Right ventricle myocardium inferior (tissue), 1 donor: ENCODE measurements around the gene CMSS1. TPM values are rescaled to one million over a fixed set of nuclear protein-coding genes. Genes with fewer than 3 reads are reported as not detected.
A peak's percentile ranks its signal among the peaks of the same experiment; 100 is the strongest.

Experiments used
- ATAC-seq: fragments of 200-7000 bp; cut with Tn5 transposase; one replicate; pipeline ENCODE4 v1.9.1; 2020; ENCODE audit warnings: mild to moderate bottlenecking, moderate library complexity
- DNase-seq: peaks from one replicate; pipeline ENCODE4 v3.0.0; 2021; ENCODE audit errors: missing footprints
- intact Hi-C: fragments of 100-400 bp; cut with DNase I; formaldehyde crosslinking; loops from one replicate; pipeline ENCODE4 v1.11.0; 2022
- total RNA-seq: library from RNA; stranded (reverse); fragmentation: NEBNext Ultra II Directional; extraction: Animal tissue kit (Norgen Biotek cat#: 25700); gene quantifications from one replicate; pipeline ENCODE4 v1.2.1, GENCODE V29; 2021
- donor health status: DM: no; HTN: yes; CAD: no; lungs with severe emphysema.

Gene CMSS1
- total RNA-seq, 1 donor from 2014 or later = 37.0 TPM

DNA sequence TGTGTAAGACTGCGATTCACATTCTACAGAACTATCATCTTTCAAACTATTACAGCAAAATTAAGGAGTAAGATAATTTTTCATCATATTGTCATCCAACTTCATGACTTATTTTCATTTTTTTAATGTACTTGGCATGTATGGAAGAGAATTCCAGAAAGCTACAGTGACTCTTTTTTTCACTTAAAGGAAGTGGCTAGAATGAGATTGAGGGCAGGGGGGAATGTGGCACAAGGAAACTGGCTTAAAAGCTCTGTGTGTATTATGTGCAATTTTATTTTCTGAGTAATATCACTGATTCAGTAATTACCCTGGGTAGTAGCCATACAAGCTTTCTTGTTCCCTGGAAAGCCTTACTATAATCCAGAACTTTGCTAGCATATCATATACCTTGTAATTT is 202.1 kb downstream of the CMSS1 start:
- intact Hi-C loops = no loop called here
- ATAC-seq = no peak
- DNase-seq = no peak

DNA sequence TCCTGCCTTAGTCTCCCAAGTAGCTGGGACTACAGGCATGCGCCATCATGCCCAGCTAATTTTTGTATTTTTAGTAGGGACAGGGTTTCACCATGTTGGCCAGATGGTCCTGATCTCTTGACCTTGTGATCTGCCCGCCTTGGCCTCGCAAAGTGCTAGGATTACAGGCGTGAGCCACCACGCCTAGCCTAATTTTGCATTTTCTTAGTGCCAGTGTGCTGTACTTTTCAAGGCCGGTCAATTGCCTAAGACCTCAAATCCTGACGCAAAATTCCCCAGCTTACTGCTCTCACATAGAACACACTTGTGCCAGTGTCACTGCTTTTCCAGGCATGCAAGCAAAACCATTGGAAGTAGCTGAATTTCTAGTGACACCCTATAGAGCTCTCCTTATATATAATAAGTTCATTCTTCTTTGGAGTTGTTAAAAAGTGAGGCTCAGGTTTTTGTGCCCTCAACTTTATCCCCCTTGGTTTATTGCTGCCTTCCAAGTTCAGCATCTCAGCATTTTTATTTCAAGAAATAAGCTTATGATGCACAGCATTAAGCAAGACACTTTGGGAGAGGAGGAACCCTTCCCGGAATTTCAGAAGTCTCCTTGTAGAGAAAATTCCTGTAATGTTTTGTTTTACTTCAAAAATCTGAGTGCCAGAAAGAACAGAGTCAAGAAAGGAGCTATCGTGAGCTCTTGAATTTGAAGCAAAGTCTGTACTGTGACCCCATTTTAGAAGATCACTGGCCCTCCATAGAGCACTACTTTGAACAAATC is 203.4 kb downstream of the CMSS1 start:
- ATAC-seq (no peak), DNase-seq (no peak)
- intact Hi-C loops = no loop called here

DNA sequence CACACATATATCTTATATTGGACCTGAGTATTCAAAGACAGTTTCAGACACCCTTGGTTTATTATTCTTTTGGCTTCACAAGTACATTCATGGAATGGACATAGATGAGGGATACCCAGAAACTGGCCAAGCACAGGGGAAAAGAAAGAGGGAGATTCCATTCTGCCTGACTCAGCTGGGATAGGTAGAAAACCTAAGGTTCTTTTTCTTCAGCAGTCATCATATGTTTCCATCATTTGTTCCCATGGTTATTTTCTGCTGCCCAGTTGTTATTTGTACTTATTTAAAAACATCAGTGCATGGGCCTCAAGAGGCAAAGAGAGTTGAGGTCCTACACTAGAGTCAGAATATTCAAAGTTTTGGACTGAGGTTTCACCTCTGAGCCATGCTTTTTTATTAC is 204.8 kb downstream of the CMSS1 start:
- ATAC-seq (no peak), DNase-seq (no peak)
- intact Hi-C loops = no loop called here

DNA sequence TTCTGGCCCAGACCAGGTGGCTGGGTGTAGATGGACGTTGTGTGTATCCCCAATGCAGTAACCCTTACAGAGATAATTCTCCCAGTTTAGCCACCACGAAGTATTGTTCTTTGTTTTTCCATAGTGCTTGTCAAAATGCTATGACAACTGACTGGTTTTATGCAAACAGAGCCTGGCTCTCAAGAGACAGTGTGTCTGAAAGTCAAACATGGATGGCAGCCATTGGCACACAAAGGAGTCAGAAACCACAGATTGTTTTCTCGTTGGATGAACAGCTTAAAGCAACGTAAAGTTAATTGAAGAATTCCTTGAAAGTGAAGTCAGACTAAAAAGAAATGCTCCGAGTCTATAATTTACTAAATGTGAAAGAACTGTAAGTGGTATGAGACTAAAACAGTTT is 205.5 kb downstream of the CMSS1 start:
- intact Hi-C loops = no loop called here
- DNase-seq = no peak
- no peak for ATAC-seq

DNA sequence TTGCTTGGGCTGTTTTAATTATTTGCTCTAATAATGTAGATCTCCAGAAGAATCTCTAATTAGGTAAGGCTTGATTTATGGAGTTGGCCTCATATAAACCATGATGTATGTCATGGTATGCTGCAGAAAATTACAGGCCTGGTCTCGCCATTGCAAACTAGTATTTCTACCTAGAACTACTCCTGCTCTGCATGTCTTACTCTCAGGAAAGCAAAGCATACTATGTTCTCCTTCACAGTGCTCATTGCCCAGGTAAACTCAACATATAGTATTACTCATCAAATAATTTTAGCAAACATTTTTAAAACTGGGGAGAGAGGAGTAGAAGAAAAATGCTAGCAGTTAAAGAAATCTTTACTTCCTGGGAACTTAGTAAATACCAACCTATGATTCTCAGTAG is 205.9 kb downstream of the CMSS1 start:
- DNase-seq (no peak), ATAC-seq (no peak)
- intact Hi-C loops = no loop called here

DNA sequence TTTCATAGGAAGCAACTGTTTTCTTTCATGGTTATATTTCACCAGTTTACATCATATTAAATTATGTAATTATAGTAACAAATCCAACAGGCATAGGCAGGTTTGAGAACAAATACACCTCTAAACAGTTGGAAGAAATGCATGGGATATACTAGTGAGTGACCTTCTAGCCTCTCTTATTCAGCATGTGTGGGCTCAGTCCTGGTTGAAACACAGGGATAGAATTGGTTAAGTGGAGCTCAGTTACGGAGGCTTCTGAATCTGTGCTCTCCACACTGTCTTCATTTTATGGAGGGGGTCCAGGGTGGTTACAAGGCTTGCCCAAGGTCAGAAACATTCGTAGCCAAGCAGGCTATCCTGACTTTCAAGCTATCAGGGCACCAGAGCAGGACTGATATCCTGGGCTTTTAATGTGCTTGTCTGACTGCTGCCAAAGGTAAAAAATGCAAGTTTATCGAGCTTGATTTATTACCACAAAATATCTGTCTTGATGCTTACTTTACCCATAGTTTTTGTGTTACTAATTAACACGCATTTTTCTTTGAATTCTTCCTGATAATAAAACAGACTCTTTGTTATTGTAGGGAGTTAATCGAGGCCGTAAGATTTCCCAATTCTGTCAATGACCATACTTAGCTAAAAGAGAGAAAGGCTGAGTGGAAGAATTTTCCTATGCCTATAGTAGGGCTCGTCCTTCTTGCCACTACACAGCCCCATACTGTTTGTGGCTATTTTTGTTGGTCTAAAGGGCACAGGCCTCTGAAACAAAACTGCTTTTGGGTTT is 207.1 kb downstream of the CMSS1 start:
- intact Hi-C loops = no loop called here
- peak; percentile 27 for ATAC-seq
- DNase-seq = no peak

DNA sequence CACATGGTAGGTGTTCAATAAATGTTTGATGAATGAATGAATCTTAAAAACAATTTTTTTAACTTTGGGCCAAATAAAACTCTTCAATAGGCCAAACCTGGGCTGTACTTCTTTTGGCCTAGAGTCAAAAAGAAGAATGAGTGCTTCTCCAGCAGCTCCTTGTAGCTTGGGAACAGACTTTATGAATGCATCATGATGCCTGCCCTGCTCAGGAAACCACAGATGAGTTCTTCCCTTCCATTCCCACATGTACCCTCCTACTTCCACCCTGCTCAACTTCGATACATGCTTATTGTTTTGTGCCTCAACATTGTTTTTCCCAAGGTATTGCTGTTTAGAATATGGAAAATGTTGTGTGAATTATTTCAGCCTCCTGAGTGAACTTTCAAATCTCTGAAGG is 209.7 kb downstream of the CMSS1 start:
- intact Hi-C loops = no loop called here
- DNase-seq (no peak), ATAC-seq (no peak)

DNA sequence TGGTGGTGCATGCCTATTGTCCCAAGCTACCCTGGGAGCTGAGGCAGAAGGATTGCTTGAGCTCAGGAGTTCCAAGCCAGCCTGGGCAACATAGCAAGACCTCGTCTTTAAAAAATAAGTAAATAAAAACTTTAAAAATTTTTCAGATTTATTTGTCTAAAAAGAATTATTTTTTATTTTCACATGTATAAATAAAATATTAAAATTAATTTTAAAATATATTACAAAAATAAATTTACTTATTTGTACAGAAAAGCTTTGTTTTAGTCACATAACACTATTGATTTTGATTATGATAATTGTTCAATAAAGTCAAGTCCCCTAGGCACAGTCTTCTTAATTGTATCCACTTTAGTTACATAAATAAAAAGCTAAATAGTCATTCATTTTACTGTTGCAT is 211.4 kb downstream of the CMSS1 start:
- DNase-seq = no peak
- intact Hi-C loops = no loop called here
- no peak for ATAC-seq

DNA sequence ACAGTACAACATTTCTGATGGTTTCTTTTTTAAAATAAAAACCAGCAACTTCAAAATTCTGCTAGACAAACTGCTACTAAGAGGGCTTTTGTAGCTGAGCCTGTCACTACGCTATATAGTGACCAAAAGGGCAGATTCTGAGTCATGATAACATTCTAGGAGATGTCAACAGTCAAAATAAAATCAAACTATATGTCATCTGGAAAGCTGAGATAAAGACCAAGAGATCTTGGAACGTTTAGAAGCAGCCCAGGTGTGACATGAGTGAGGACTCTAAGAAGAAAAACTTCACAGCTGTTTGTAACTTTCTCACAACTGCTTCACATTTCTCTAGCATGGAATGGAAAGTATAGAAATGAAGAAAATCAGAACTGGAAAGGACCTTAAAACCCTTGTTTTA is 212.0 kb downstream of the CMSS1 start:
- DNase-seq = no peak
- intact Hi-C loops = no loop called here

DNA sequence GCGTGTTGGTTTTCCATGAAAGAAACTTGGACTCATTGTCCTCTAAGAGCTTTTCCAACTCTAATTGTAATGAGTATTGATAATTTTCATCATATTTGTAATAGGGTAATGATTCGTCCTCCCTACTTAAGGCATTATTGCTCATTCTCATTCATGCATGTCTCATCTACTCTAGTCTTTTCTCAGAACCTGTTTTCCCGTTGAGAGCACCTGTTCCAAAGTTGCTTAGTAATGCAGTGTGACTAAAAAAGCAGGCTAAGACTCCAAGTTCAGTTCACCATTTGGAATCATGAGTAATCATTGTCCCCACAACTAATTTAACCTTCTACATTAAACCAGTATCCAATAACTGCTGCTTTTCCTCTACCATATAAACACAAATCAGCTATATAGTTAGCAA is 212.7 kb downstream of the CMSS1 start:
- ATAC-seq (no peak), DNase-seq (no peak)
- intact Hi-C loops = no loop called here

More for the DNA sequence above, 212.0 kb downstream of the CMSS1 start:
- no peak for ATAC-seq

DNA sequence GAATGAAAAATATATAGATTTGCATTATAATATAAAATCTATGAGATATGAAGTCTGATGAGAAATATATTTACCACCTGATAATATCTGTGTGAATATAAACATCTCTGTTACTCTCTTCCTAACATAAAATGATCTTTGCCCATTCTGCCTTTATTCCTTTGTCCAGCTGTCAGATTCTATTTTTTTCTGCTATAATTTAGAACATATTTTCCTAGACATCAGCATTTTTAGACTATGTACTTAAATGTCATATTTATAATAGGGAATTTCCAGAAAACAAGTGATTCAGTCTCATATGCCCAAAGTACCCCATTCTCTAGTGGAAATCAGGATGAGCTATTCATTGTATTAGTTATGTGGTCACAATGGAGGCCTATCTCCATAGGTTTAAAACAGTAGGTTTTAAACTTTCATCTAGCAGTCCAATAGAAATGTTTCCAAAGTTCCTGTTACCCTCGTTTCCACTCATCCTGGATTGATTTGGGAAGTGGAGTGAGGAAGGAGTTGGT is 213.3 kb downstream of the CMSS1 start:
- no peak for DNase-seq
- no peak for ATAC-seq
- intact Hi-C loops = no loop called here

DNA sequence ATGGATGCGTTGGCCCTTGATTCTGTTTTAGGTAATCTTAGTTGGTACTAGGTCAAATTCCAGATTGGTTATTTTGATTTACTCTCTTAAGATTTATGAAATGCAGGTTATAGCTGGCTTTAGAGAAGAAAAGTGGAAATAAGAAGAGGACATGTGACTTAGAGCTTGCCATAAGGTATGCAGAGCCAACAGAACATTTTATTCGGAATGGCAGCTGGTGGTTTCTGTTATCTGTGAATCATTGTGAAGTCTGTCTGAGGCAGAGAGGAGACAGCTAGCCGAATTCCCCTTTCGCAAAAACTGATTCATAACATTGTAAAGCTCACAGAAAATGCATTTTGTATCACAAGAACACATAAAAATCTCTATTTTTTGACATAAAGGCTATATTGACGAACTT is 214.6 kb downstream of the CMSS1 start:
- DNase-seq (no peak), ATAC-seq (no peak)
- intact Hi-C loops = no loop called here

DNA sequence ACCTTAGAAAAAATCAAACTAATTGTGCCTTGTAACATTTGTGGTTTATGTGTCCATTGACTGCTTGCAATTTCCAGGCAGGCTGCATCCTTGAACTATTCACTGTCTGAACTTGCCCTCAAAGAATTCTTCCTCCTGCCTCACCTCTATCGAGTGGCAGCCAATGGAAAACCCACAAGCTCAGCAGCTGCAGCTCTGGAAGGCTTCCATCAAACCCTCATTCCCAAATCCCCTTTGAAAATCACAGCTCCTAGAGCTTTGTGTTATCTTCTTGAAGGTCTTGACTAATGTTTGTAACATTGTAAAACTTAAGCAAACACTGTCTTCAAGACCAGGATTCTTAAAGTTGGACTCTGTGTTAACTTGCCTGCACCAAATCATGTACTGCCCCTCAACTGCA is 215.5 kb downstream of the CMSS1 start:
- intact Hi-C loops = no loop called here
- no peak for DNase-seq
- ATAC-seq = no peak

DNA sequence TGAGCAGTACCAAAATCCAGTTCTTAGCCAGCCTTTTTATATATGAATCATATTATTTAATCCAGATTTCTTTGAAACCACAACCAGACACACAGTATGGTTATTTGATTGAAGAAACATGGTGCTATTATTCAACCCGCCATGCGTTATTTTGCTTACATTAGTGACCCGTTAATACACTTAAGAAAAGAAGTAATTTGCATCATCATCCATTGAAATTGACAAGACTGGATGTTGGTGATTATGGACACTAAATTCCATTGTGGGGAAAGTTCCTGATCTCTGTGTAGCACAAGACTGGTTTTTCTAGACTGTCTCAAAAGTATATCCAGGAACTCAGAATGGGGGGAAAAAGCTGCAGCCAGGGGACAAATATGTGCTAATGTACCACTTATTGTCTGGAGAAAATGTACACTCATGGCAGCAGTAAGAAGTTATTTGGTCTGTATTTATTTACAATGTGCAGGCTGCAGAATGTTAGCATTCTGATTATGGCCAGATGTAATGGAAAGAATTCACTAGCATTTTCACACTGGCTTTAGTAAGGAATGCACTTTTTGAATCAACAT is 216.3 kb downstream of the CMSS1 start:
- DNase-seq (no peak), ATAC-seq (no peak)
- intact Hi-C loops = no loop called here

DNA sequence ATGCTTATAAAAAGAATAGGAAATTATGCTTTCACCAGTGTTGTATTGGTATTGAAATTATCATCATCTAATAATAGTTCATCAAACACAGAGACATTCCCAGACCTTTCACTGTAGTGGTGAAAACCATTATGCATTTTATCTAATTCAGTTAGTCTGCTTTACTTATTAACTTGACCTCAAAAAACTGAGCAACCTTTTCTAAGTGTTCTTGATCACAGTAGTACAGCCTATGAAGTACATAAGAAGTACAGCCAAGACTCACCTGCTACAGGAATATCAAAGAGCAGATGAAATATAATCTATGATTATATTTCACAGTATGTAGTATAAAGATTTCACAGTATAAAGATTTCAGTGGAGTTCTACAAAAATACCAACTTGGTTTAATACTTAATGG is 221.4 kb downstream of the CMSS1 start:
- intact Hi-C loops = no loop called here
- no peak for ATAC-seq
- DNase-seq = no peak

DNA sequence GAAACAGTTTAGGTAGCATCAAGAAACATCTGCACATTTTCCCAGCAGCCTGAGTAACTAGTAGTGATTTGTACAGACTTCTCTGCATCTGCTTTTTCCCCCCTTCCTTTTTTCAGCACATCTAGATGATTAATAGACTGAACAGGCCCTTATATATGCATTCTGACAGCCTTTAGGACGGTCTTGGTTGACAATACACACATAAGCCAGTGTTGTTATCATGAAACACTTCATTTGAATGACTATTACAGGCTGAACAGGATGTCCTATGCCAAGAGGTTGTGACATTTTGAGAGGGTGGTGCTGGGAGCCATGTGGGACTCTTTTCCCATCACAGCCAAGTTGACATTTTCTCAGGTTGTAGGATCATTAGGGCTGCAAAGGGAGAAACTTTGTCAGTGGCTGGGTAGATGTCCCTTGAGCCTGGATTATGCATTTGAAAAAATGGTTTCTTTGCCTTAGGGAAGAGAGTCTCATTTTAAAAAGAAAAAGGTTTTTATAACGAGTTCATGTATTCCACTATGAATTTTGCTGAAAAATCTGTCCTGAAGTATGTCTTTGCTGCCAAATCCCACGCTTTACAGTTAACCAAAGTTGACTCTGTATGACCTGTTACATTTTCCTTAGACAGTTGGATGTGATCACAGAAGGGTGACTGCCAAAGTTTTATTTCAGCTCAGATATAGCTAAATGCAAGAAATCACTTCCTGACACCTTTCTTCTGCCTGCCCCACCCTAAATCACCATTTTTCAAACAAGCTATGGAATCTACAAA is 223.0 kb downstream of the CMSS1 start:
- ATAC-seq (peak; percentile 91), DNase-seq (no peak)
- intact Hi-C loops = loop anchor here (5.0 to 10.0 kb wide), 5 partner anchors 33 to 196 kb away; no protein-coding TSS in a partner anchor

DNA sequence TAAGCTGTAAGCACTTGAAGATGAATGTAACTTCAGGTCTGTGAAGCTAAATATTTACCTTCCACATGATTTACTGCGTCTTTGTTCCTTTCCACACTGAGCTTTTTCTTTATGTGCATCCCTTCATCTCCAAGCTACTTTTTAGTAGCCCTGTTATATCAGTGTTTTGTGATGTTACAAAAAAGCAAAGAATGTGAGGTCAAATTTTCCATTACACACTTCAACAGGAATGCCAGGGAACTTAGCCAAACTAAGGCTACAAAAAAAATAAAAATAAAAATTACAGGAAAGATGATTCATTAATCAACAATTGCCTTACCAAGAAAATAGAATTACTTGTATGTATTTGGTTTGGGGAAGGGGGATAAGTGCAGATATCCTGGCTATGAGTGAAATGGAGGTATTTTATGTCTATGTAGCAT is 223.7 kb downstream of the CMSS1 start:
- ATAC-seq (peak; percentile 20), DNase-seq (no peak)
- intact Hi-C loops = loop anchor here (5.0 to 10.0 kb wide), 5 partner anchors 34 to 197 kb away; no protein-coding TSS in a partner anchor

DNA sequence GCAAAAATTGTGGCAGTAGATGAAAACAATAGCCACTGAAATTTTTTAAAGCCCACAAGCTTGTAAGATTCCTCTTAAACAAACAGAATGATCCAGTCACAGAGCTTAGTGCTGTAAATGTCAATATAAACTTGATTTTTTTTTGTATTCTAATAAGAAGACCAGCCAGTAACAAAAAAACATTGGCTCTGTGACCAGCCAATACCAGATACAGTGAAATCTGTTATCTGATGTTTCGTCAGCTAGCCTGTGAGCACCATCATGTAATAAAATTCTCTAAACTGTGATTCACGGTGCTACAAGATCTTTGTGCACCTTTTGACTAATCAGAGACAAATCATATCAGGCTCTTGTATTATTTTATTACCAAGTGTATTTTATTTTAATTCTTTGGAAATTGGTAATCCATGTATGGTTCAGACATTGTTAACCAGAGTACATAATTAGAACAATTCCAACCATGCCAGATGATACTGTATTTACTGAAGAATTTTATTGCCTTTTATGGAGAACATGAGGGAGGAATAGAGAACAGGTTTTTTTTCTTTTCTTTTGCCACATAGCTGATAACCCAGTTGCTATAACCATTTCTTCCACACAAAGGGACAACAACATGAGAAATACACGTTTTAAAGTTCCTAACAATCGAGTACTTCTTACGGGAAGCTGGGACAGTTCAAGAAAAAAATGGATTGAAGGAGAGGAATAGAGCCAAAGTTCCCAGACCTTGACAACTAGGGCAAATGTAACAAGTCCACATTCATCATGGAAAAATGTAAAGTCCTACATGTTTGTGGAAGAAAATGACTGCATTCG is 224.7 kb downstream of the CMSS1 start:
- no peak for DNase-seq
- intact Hi-C loops = loop anchor here (5.0 to 10.0 kb wide), 5 partner anchors 35 to 198 kb away; no protein-coding TSS in a partner anchor
- peak; percentile 28 for ATAC-seq
